IPS-18c (cell line): ENCODE data around the gene POR.
A peak's percentile ranks its signal among the peaks of the same experiment; 100 is the strongest.
"Not testable (repeated sequence)": the region's sequence is repeated elsewhere in the genome, so short reads cannot be mapped to it uniquely, and the experiment has no call there.

Experiments used
- H3K4me3 ChIP-seq: 2 replicates; pipeline ENCODE4 v1.7.0; 2013; ENCODE audit warnings: low read depth, mild to moderate bottlenecking, low read length, moderate library complexity; ENCODE audit not compliant: insufficient read depth
- H3K9me3 ChIP-seq: one replicate; pipeline ENCODE4 v1.6.1; 2013; ENCODE audit warnings: mild to moderate bottlenecking, low read length, moderate library complexity; ENCODE audit not compliant: control insufficient read depth, insufficient read depth

The POR gene

GRCh38 chr7:75914655-75915415 lies at the start of gene POR:
Gene POR, plus strand, starts transcription at chr7:75915155. Its CDS starts 38,847 bp downstream, at chr7:75954002.
- peak within 1 kb of the TSS; percentile 94 for H3K4me3 ChIP-seq
- no peaks in the 10 kb centered on the region for H3K9me3 ChIP-seq

GRCh38 chr7:75866114-75866488 lies 48.9 kb upstream of the POR start:
- no peak overlapping the region for H3K4me3 ChIP-seq

GRCh38 chr7:75866489-75867389 lies 48.2 kb upstream of the POR start:
- H3K4me3 ChIP-seq: no peak overlapping the region
- no peaks in the 10 kb centered on the region for H3K9me3 ChIP-seq

More at GRCh38 chr7:75866114-75866488, 48.9 kb upstream of the POR start:
- no peaks in the 10 kb centered on the region for H3K9me3 ChIP-seq

- no peak overlapping the region for H3K4me3 ChIP-seq
- H3K9me3 ChIP-seq: no peaks in the 10 kb centered on the region
Observed at GRCh38 chr7:75867390-75867717, 47.6 kb upstream of the POR start.

- H3K9me3 ChIP-seq: no peaks in the 10 kb centered on the region
- H3K4me3 ChIP-seq: no peak overlapping the region
Observed at GRCh38 chr7:75868153-75868552, 46.8 kb upstream of the POR start.

- H3K9me3 ChIP-seq: no peaks in the 10 kb centered on the region
- H3K4me3 ChIP-seq: no peak overlapping the region
Observed at GRCh38 chr7:75869776-75870379, 45.1 kb upstream of the POR start.

GRCh38 chr7:75870557-75871161 lies 44.3 kb upstream of the POR start:
- H3K9me3 ChIP-seq: no peaks in the 10 kb centered on the region
- H3K4me3 ChIP-seq: no peak overlapping the region

- no peak overlapping the region for H3K4me3 ChIP-seq
- no peaks in the 10 kb centered on the region for H3K9me3 ChIP-seq
Observed at GRCh38 chr7:75872073-75872782, 42.7 kb upstream of the POR start.

- not testable (repeated sequence) for H3K9me3 ChIP-seq, H3K4me3 ChIP-seq
Observed at GRCh38 chr7:75874180-75874579, 40.8 kb upstream of the POR start.

GRCh38 chr7:75875113-75876080 lies 39.6 kb upstream of the POR start:
- Histone ChIP-seq H3K9me3 (no peaks in the 10 kb centered on the region), H3K4me3 (no peak overlapping the region)

GRCh38 chr7:75876126-75876881 lies 38.7 kb upstream of the POR start:
- no peak overlapping the region for H3K4me3 ChIP-seq

GRCh38 chr7:75878312-75878768 lies 36.6 kb upstream of the POR start:
- no peaks in the 10 kb centered on the region for H3K9me3 ChIP-seq
- 0 out of 2 replicates have a peak overlapping the region, but pooled peaks have one; percentile 20 for H3K4me3 ChIP-seq

More at GRCh38 chr7:75876126-75876881, 38.7 kb upstream of the POR start:
- H3K9me3 ChIP-seq: no peaks in the 10 kb centered on the region

GRCh38 chr7:75878769-75879611 lies 36.0 kb upstream of the POR start, which contains the start of gene RHBDD2:
Gene RHBDD2, plus strand, starts transcription at chr7:75879034. Its CDS starts 49 bp downstream, at chr7:75879083.
- Histone ChIP-seq H3K4me3 (peak within 1 kb of the TSS; percentile 87), H3K9me3 (no peaks in the 10 kb centered on the region)

GRCh38 chr7:75879771-75880184 lies 35.2 kb upstream of the POR start:
- H3K9me3 ChIP-seq: peaks cover 3% of the 10 kb centered on the region
- peak overlapping the region; percentile 87 for H3K4me3 ChIP-seq
